Spleen (tissue), 11 donors: ENCODE results near the gene SIPA1L3. TPM values are rescaled to one million over a fixed set of nuclear protein-coding genes. Genes with fewer than 3 reads are reported as not detected.

ENCODE experiments used
- DNase-seq: peaks from one replicate; pipeline ENCODE4 v3.0.0-alpha.2; 2020
- H3K27ac ChIP-seq, 8 donors: fragments of 200-600 bp; sonication (generic) in 7 of 8; 1 replicate in 4 of 8; 2 replicates in 4 of 8; pipeline versions ENCODE4 v1.5.0 to v1.8.0; 2016 to 2021; ENCODE audit warnings: inconsistent platforms in 4 of 8, mild to moderate bottlenecking in 4 of 8, moderate library complexity in 1 of 8
- H3K27me3 ChIP-seq, 7 donors: fragments of 200-600 bp; sonication (generic) in 6 of 7; replicated peaks in 1 of 7; 1 replicate in 4 of 7; 2 replicates in 3 of 7; pipeline versions ENCODE4 v1.5.0 to v1.8.0; 2016 to 2021; ENCODE audit warnings: inconsistent platforms in 3 of 7, mild to moderate bottlenecking in 1 of 7
- H3K36me3 ChIP-seq, 6 donors: fragments of 200-600 bp; sonication (generic) in 5 of 6; 1 replicate in 4 of 6; 2 replicates in 2 of 6; pipeline versions ENCODE4 v1.5.0 to v1.8.0; 2016 to 2021; ENCODE audit warnings: inconsistent platforms in 2 of 6
- H3K4me1 ChIP-seq, 6 donors: fragments of 200-600 bp; sonication (generic) in 5 of 6; 1 replicate in 3 of 6; 2 replicates in 3 of 6; pipeline versions ENCODE4 v1.5.0 to v1.8.0; 2016 to 2021; ENCODE audit warnings: inconsistent platforms in 3 of 6
- H3K4me3 ChIP-seq, 8 donors: fragments of 200-600 bp; sonication (generic) in 7 of 8; 1 replicate in 4 of 8; 2 replicates in 4 of 8; pipeline versions ENCODE4 v1.5.0 to v1.8.0; 2016 to 2021; ENCODE audit warnings: inconsistent platforms in 4 of 8, mild to moderate bottlenecking in 4 of 8, moderate library complexity in 2 of 8
- H3K9me3 ChIP-seq, 8 donors: fragments of 200-600 bp; sonication (generic) in 7 of 8; 1 replicate in 4 of 8; 2 replicates in 4 of 8; pipeline versions ENCODE4 v1.5.0 to v1.8.0; 2016 to 2021; ENCODE audit warnings: inconsistent platforms in 4 of 8
- POLR2A ChIP-seq, 3 donors: fragments of 450-650 bp; IDR thresholded peaks; one replicate each; pipeline ENCODE4 v1.5.1; 2017; ENCODE audit warnings: antibody characterized with exemption in 3 of 3, mild to moderate bottlenecking in 1 of 3
- POLR2AphosphoS5 ChIP-seq, 3 donors: sonication (generic); formaldehyde crosslinking; IDR thresholded peaks; one replicate each; pipeline ENCODE4 v1.5.1; 2017; ENCODE audit warnings: antibody characterized with exemption in 3 of 3
- WGBS, 5 donors: extraction: QIAGEN DNeasy Blood & Tissue Kit in 3 of 5; methylation state at CpG; one replicate each; pipeline versions ENCODE4 v1.1.5 to v1.1.7; 2013 to 2018; 5-methylcytosine and 5-hydroxymethylcytosine counted together
- intact Hi-C: fragments of 100-400 bp; cut with DNase I; formaldehyde crosslinking; loops from one replicate; pipeline ENCODE4 v1.15.0; 2023; ENCODE audit warnings: low total_unique reads
- polyA plus RNA-seq, 3 donors: library from polyadenylated mRNA; stranded (reverse); fragments of 200-250 nt; gene quantifications; one replicate each; pipeline ENCODE4 v1.2.1, GENCODE V29; 2013
- total RNA-seq, 7 donors: library from RNA; depleted of rRNA in 3 of 7; stranded (reverse); fragments of >200 nt in 3 of 7; fragmentation: NEBNext Ultra II Directional in 4 of 7; extraction: Animal tissue kit (Norgen Biotek cat#: 25700) in 4 of 7; gene quantifications; one replicate each; pipeline versions ENCODE4 v1.1.0 to v1.2.1, GENCODE V29; 2016 to 2021
- TF ChIP-seq, protein P1 (sequence below), 11 experiments: fragments of 200-600 bp in 7 of 11; fragments of 450-650 bp in 4 of 11; sonication (generic) in 4 of 11; IDR thresholded peaks in 8 of 11; conservative IDR thresholded peaks in 3 of 11; 1 replicate in 7 of 11; 2 replicates in 4 of 11; pipeline versions ENCODE4 v1.4.0 to v1.8.0; 2016 to 2021; ENCODE audit warnings: antibody characterized with exemption in 11 of 11, inconsistent platforms in 4 of 11, mild to moderate bottlenecking in 1 of 11
- donor health status: healthy with polysubstance abuse.
- donor health status: DM: no; HTN: no; CAD: no; lungs with moderate emphysema.
- donor health status: DM: no; HTN: no; CAD: no.
- donor health status: Bipolar disorder and iron deficiency.
- donor health status: healthy.
- donor health status: DM: no; HTN: no; CAD: no.
- donor health status: DM: yes; HTN: yes; CAD: no.

The SIPA1L3 gene
- total and polyA plus RNA-seq, 10 donors, result 5.4 to 62.6 (median 40.3) TPM

GRCh38 chr19:38173291-38174041, 266.5 kb downstream of the SIPA1L3 start:
- intact Hi-C loops, result no loop called here
- Histone ChIP-seq H3K4me3 (no peak overlapping the region), H3K4me1 (no peaks in the 10 kb centered on the region), H3K27me3 (no peaks in the 10 kb centered on the region), H3K36me3 (peaks cover 0 to 75% (median 8%) of the 10 kb centered on the region in 6 donors), H3K27ac (peak overlapping the region in 7 of 8 donors; percentile 22 to 70 (median 59)), H3K9me3 (peaks cover 0 to 4% (median 4%) of the 10 kb centered on the region in 8 donors)
- 71 to 87% (median 78%) methylated on average over 16 to 22 of the region's 22 CpGs for WGBS, 5 donors
- TF ChIP-seq POLR2AphosphoS5 (IDR thresholded peaks at IDR 0.05), result peak; percentile 51 to 78 (median 68)
- TF ChIP-seq, protein P1, sequence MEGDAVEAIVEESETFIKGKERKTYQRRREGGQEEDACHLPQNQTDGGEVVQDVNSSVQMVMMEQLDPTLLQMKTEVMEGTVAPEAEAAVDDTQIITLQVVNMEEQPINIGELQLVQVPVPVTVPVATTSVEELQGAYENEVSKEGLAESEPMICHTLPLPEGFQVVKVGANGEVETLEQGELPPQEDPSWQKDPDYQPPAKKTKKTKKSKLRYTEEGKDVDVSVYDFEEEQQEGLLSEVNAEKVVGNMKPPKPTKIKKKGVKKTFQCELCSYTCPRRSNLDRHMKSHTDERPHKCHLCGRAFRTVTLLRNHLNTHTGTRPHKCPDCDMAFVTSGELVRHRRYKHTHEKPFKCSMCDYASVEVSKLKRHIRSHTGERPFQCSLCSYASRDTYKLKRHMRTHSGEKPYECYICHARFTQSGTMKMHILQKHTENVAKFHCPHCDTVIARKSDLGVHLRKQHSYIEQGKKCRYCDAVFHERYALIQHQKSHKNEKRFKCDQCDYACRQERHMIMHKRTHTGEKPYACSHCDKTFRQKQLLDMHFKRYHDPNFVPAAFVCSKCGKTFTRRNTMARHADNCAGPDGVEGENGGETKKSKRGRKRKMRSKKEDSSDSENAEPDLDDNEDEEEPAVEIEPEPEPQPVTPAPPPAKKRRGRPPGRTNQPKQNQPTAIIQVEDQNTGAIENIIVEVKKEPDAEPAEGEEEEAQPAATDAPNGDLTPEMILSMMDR (IDR thresholded peaks at IDR 0.05 in 8 of 11, conservative IDR thresholded peaks at IDR 0.05 in 3 of 11), result no peak
- DNase-seq, result peak; percentile 84

GRCh38 chr19:38175422-38175821, 268.4 kb downstream of the SIPA1L3 start:
- H3K9me3 ChIP-seq, result peaks cover 4 to 24% (median 23%) of the 10 kb centered on the region in 8 donors
- TF ChIP-seq POLR2A (IDR thresholded peaks at IDR 0.05) (no peak), POLR2AphosphoS5 (IDR thresholded peaks at IDR 0.05) (no peak)
- TF ChIP-seq, protein P1 (IDR thresholded peaks at IDR 0.05 in 8 of 11, conservative IDR thresholded peaks at IDR 0.05 in 3 of 11), result no peak
- H3K27me3 ChIP-seq, result no peaks in the 10 kb centered on the region
- no peak overlapping the region for H3K4me3 ChIP-seq
- WGBS, 5 donors, result 87 to 94% (median 89%) methylated on average over 6 of the region's 6 CpGs
- H3K4me1 ChIP-seq, result no peaks in the 10 kb centered on the region
- H3K27ac ChIP-seq, result no peak overlapping the region
- no peak for DNase-seq
- peaks cover 0 to 75% (median 11%) of the 10 kb centered on the region in 6 donors for H3K36me3 ChIP-seq
- intact Hi-C loops, result no loop called here

DNA sequence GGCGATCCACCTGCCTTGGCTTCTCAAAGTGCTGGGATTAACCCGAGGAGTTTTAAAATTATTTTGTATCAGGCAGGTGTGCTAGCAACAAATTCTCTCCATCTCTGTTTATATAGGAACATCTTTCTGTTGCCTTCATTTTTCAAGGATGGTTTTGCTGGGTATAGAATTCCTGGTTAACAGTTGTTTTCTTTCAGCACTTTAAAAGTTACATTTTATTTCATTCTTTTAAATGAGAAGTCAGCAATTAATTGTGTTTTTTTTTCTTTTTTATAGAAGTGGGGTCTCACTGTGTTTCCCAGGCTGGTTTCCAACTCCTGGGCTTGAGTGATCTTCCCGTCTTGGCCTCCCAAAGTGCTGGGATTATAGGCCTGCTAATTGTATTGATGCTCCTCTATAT, 273.1 kb downstream of the SIPA1L3 start:
- no peak for DNase-seq
- Histone ChIP-seq H3K27me3 (no peaks in the 10 kb centered on the region), H3K4me1 (no peaks in the 10 kb centered on the region), H3K27ac (no peak overlapping the region), H3K36me3 (peaks cover 0 to 89% (median 32%) of the 10 kb centered on the region in 6 donors), H3K9me3 (peaks cover 4 to 33% (median 29%) of the 10 kb centered on the region in 8 donors), H3K4me3 (no peak overlapping the region)
- 94 to 99% (median 99%) methylated on average over 3 of the region's 3 CpGs for WGBS, 5 donors
- TF ChIP-seq POLR2A (IDR thresholded peaks at IDR 0.05) (no peak), POLR2AphosphoS5 (IDR thresholded peaks at IDR 0.05) (no peak)
- TF ChIP-seq, protein P1 (IDR thresholded peaks at IDR 0.05 in 8 of 11, conservative IDR thresholded peaks at IDR 0.05 in 3 of 11), result no peak
- intact Hi-C loops, result no loop called here

DNA sequence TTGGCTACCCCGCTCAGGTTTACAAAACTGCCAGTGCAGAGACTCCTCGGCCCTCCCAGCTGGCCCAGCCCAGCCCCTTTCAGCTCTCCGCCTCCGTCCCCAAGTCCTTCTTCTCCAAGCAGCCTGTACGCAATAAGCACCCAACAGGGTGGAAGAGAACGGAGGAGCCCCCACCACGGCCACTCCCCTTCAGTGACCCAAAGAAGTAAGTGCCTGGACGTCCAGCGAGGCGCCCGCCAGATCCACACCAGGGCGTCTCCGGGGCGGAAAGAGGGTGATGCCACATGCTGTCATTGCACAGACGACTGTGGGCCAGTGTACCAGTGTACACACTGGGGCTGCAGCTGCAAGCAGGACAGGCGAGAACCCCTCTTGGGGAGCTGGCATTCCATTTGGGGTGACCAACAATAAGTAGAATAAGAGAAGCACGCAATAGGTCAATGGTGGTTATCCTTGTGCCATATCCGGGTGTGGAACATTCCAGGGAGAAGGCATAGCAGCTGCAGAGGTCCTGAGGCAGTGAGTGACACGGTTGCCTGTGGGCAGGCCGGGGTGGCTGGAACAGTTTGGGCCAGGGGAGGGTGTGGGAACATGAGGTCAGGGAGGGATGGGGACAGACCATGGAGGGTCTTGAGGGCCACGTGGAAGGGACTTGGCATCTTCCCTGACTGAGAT, 275.7 kb downstream of the SIPA1L3 start:
- Histone ChIP-seq H3K4me3 (no peak overlapping the region), H3K9me3 (peaks cover 4 to 33% (median 29%) of the 10 kb centered on the region in 8 donors), H3K36me3 (peaks cover 0 to 86% (median 32%) of the 10 kb centered on the region in 6 donors), H3K27me3 (no peaks in the 10 kb centered on the region), H3K4me1 (no peaks in the 10 kb centered on the region), H3K27ac (no peak overlapping the region)
- TF ChIP-seq, protein P1 (IDR thresholded peaks at IDR 0.05 in 8 of 11, conservative IDR thresholded peaks at IDR 0.05 in 3 of 11), result no peak
- TF ChIP-seq POLR2A (IDR thresholded peaks at IDR 0.05) (no peak), POLR2AphosphoS5 (IDR thresholded peaks at IDR 0.05) (no peak)
- DNase-seq, result no peak
- intact Hi-C loops, result no loop called here
- 94 to 96% (median 94%) methylated on average over 20 to 21 of the region's 21 CpGs for WGBS, 5 donors
